DMS153 treated with DMSO at 0.1 percent for 48 hours (cell line): ENCODE data around the gene CXCR4.

Experiments used
- DNase-seq: peaks from one replicate; lab custom pipeline; 2025; ENCODE audit not compliant: unreplicated experiment; lab: John Stamatoyannopoulos, UW

The CXCR4 gene

DNA sequence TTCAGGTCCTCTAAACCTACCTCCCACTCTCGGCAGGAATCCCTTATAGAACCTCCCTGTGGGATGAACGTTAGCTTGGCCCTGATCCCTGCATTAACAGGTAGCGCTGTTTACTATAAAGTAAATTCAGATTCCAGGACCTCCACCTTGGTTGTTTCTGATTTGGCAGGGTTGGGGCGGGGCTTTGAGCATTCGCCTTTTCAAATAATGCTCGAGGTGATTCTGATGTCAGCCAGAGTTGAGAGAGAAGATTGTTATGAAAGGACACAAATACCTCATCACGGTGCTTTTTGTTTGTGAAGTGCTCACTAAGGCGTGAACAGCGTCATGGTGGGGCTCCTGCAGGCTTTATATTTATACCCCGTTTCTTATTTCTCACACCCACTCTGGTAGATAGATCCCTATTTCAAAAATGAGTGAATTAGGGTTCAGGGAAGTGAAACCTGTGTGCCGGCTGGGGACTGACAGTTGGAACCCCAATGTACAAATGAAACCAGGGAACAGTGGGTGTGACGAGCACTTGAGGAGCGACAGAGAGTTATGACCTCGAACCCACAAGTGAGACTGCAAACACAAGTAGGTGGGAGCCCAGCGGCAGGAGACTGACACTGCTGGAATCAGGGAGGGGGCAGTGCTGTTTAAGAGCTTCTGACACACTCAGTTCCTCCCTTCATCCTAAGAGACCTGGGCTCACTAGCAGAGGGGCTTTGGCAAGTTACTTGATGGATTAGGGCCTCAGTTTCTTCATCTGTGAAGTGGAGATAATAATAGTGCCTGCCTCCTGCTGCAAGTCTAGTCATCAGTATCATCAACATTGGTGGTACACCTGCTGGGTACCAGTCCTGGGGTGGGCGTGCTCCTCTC is 14.2 kb upstream of the CXCR4 start:
- no peak for DNase-seq

- no peak for DNase-seq
These were observed 13.6 kb upstream of the CXCR4 start for GRCh38 chr2:136131484-136131960.

GRCh38 chr2:136130511-136130910 is 12.6 kb upstream of the CXCR4 start:
- no peak for DNase-seq

DNA sequence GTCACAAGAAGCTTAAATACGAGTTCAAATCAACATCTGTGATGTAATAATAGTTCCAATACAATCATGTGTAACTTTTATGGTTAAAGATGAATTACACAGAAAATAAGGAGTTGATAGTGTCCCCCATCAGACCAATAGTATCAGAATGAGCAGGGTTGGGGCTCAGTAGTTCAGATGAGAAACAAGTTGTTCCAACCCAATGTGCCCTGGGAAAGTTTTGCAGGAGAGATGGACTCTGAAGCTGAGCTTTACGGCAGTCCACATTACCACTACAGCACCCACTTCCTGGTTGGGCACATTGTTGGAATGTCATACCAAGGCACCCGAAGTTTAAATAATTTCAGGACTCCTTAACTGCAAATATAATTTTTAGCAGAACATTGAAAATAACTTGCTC is 12.1 kb upstream of the CXCR4 start:
- no peak for DNase-seq

- DNase-seq: no peak
These were observed 11.7 kb upstream of the CXCR4 start for GRCh38 chr2:136129601-136130000.

GRCh38 chr2:136128905-136129304 is 11.0 kb upstream of the CXCR4 start:
- DNase-seq: no peak

DNA sequence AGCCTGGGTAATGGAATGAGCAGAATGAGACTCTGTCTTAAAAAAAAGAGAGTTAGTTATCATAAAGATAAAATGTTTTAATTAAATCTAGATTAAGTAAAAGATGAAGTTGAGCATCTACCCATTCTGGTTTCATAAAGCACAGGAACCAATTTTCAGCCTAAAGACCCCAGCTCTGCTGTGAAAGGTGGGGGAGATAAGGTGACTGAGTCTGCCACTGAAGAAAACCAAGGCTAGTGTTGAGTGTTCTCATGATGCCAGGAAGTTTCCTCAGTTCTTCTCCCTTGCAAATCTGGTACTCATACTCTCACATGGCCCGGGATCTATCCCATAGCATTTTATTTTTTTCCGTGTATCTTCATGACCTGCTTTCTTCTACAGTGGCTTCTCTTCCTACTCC is 10.4 kb upstream of the CXCR4 start:
- no peak for DNase-seq

DNA sequence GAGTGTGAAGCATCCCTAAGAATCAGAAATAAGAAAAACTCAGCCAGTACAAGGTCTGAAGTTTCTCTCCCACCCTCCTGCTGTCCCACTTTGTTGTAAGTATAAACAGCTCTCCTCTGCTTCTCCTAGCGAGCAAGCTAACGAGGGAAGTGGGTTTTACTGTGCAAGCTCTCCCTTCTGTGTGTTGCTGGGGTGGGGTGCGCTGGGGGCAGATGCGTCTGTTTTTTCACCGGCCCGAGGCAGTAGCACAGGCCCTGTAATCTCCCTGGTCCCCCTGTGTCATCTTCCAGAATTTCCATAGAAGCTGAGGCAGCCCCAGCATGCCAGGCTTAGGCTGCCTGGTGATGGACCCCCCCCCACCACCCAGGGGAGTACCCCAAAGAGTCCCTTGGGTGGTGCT is 9.4 kb upstream of the CXCR4 start:
- DNase-seq: no peak

GRCh38 chr2:136126421-136126926 is 8.5 kb upstream of the CXCR4 start:
- DNase-seq: no peak

GRCh38 chr2:136126021-136126420 is 8.1 kb upstream of the CXCR4 start:
- peak; percentile 31 for DNase-seq

- DNase-seq: no peak
These were observed 7.3 kb upstream of the CXCR4 start for GRCh38 chr2:136125236-136125635.

GRCh38 chr2:136124805-136125204 is 6.9 kb upstream of the CXCR4 start:
- DNase-seq: no peak

GRCh38 chr2:136122661-136123060 is 4.7 kb upstream of the CXCR4 start:
- DNase-seq: no peak

DNA sequence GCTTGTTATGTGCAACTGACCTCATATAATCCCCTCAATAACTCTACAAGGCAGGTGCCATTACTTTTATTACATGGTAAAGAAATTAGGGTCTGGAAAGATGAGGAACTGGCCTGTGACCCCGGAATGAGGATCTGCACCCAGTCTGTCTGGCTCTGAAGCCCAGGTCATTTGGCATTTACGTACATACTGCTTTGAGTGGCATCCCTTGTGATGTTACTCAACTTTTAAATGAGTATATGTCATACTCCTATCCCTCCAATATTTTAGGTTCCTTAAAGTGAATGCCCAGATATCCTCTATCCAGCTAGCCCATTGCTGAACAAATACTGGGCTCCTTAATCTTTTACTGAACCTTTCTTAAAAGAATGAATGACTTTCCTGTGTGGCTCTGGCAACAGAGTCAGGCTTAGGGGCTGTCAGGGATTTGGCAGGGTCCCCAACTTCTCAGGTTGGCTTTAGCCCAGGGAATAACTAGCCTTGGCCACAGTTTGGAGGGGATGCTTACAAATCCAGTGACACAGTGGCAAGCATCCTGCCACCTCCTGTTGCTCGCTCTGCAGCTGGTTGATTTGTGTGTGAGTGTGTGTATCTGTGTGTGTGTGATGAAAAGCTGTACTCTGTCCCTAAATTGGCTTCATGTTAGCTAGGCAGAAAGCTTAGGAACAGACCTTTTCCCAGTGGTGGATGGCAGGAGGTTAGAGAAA is 3.4 kb upstream of the CXCR4 start:
- DNase-seq: no peak

DNA sequence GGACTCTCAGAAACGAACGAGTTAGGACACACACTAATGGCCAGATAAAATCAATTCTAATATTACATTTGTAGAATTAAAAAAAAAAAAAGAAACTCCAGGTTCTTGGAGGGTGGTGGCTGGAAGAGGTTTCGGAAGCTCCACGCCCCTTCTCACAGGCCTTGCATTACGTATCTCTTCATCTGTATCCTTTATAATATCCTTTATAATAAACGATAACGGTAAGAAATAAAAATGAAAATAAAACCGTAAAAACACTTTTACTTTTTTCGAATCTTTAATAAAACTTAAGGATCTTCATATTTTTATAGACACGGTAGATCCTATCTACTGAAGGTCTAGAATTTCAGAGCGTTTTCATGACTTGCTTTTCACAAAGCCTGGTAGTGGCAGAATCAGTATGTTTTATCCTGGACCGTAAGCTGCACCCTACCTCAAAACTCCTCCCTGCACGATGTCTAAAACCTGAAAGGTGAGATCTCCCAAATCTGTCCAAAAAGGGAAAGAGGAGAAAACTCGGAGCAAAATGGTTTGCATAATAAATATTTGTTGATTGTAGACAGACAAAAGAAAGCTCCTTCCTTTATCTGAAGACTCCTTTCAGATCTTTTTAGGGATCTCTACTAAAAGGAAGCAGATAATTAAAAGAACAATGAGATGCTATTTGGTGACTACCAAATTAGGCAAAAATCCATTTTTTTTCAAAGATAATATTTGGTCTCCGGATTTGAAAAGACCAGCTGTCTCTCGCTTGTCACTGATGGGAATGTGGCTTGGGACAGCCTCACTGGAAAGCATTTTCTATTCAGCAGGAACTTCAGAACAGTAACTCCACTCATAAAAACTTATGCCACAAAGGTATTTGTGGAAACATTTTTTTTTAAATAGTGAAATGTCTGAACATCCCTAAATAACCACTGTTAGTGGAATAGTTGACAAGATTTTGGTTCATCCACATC is 2.0 kb upstream of the CXCR4 start:
- no peak for DNase-seq

DNA sequence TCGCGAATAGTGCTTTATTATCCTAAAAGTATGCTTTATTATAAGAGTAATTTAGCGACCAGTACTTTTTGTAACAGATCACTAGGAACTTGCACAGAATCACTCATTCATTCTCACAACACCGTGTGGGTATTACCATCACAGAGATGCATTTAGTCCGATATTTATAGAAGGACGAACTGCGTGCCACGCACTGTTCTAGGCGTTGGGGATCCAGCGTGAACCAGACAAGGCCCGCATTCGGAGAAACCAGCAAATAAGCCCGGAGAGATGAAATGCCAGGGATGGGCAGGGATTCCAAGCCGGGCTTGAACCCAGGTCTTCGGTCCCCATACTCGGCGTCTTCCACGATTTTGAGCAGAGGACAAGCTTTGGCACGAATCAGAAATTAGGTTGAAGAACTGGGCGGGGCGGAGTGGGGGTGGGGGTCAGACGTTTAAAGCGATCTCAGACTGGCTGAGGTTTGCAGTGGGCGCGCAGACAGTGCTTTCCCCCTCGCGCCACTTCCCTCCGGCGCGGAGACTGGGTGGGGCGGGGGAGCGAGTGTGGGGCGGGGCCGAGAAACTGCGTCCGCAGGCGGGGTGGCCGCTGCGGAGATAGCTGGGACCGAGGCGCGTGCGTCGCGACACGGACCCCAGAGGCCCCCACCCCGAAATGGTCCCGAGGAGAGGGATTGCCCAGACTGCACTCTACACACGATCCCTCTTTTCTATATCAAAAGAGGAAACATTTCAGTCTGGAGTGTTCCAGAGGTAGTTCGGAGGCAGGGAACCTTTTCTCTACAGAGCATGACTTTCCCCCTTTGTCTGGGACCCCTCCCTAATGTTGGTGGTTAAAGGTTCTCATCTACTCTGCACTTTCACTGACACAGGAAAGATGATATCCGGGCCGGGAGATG is 1.1 kb upstream of the CXCR4 start:
- peak; percentile 81 for DNase-seq

- DNase-seq: no peak
These were observed 533 bp downstream of the CXCR4 start for GRCh38 chr2:136117391-136117841.

- DNase-seq: no peak
These were observed 1.0 kb downstream of the CXCR4 start for GRCh38 chr2:136116813-136117390.

DNA sequence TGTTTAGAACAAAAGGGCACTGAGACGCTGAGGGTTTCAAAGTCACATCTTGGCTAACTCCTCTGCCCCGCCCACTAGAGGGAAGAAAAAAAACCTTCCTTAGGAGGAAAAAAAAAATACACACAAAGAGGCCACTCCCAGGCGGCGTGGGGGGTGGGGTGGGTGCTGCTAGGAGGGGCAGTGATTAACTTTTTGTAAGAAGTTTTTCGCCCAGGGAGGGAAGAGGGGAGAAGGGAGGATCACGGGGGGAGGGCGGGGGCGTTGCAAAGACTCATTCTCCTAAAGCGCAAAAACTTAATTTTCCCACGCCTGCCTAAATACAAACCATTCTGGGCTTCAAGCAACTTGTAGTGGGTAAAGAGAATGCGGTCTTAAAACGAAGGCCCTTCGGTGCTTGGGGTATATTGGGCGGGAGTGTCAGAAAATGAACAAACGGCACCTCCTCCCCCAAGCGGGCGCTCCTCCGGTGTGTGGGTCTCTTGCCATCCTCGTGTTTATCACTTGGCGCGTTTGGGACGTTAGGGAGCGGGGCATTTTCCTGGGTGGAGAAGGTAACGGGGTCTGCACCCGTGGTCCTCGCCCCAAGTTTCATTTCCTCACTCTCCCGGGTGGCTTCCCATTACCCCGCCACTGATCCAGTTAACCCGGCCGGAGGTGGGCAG is 1.7 kb downstream of the CXCR4 start:
- no peak for DNase-seq
